ENCODE data around the gene MED22.

DNA sequence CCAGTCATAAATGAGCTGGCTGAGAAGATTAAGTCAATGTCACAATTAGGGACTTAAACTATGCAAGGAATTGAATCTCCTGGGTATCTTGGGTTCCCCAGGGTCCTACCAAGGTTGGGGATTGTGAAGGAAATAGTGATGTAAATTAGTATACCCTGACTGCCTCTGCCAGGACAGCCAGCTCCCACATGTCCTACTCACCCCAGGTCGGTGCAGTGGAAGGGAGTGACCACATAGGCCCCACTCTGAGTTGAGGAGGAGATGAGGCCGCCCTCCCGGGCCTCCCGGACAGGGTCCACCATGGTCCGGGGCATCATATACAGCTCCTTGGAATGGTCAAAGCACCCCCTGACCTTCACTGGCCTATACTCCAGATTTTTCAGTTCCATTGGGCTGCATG, 5.6 kb upstream of the MED22 start:
- TF ChIP-seq, protein P1, sequence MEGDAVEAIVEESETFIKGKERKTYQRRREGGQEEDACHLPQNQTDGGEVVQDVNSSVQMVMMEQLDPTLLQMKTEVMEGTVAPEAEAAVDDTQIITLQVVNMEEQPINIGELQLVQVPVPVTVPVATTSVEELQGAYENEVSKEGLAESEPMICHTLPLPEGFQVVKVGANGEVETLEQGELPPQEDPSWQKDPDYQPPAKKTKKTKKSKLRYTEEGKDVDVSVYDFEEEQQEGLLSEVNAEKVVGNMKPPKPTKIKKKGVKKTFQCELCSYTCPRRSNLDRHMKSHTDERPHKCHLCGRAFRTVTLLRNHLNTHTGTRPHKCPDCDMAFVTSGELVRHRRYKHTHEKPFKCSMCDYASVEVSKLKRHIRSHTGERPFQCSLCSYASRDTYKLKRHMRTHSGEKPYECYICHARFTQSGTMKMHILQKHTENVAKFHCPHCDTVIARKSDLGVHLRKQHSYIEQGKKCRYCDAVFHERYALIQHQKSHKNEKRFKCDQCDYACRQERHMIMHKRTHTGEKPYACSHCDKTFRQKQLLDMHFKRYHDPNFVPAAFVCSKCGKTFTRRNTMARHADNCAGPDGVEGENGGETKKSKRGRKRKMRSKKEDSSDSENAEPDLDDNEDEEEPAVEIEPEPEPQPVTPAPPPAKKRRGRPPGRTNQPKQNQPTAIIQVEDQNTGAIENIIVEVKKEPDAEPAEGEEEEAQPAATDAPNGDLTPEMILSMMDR (IDR thresholded peaks at IDR 0.05; ENCODE audit: low read depth, low read length, poor library complexity, severe bottlenecking) = no peak
- TF ChIP-seq EZH2phosphoT487 (IDR thresholded peaks at IDR 0.05; ENCODE audit: borderline replicate concordance, low read length) = no peak

Data from DOHH2 (cell line).